A673 (cell line): ENCODE results near the gene ZNF254.

ENCODE experiments used
- EZH2 ChIP-seq: fragments of 200-600 bp; sonication (generic); IDR thresholded peaks from 2 replicates; pipeline ENCODE4 v1.6.1; 2017; ENCODE audit warnings: borderline replicate concordance, low read depth, mild to moderate bottlenecking, mixed read lengths, antibody characterized with exemption, low read length; ENCODE audit not compliant: poor library complexity, severe bottlenecking
- TF ChIP-seq, protein P1 (sequence below): fragments of 300-800, 200-600 bp; sonication (generic); conservative IDR thresholded peaks from 2 replicates; pipeline ENCODE4 v1.5.1; 2017; ENCODE audit warnings: low read depth, mild to moderate bottlenecking, antibody characterized with exemption, low read length, moderate library complexity, mixed read lengths

- TF ChIP-seq, protein P1, sequence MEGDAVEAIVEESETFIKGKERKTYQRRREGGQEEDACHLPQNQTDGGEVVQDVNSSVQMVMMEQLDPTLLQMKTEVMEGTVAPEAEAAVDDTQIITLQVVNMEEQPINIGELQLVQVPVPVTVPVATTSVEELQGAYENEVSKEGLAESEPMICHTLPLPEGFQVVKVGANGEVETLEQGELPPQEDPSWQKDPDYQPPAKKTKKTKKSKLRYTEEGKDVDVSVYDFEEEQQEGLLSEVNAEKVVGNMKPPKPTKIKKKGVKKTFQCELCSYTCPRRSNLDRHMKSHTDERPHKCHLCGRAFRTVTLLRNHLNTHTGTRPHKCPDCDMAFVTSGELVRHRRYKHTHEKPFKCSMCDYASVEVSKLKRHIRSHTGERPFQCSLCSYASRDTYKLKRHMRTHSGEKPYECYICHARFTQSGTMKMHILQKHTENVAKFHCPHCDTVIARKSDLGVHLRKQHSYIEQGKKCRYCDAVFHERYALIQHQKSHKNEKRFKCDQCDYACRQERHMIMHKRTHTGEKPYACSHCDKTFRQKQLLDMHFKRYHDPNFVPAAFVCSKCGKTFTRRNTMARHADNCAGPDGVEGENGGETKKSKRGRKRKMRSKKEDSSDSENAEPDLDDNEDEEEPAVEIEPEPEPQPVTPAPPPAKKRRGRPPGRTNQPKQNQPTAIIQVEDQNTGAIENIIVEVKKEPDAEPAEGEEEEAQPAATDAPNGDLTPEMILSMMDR, result no peak
- no peak for TF ChIP-seq EZH2
Measured at GRCh38 chr19:24141612-24142011, 54.6 kb downstream of the ZNF254 start.
